Limb (tissue), 2 donors: ENCODE data around the gene PRELID2.
"Not testable (repeated sequence)": the region's sequence is repeated elsewhere in the genome, so short reads cannot be mapped to it uniquely, and the experiment has no call there.

Experiments used
- DNase-seq, 2 donors: peaks; one replicate each; pipeline ENCODE4 v3.0.0-alpha.2; 2016; ENCODE audit errors: extremely low spot score in 2 of 2

PRELID2 gene

GRCh38 chr5:145798503-145798902, 36.6 kb downstream of the PRELID2 start:
- not testable (repeated sequence) for DNase-seq

- no peak for DNase-seq
Measured at GRCh38 chr5:145797336-145797735, 37.8 kb downstream of the PRELID2 start.

GRCh38 chr5:145796318-145796717, 38.8 kb downstream of the PRELID2 start:
- no peak for DNase-seq

GRCh38 chr5:145793574-145793973, 41.6 kb downstream of the PRELID2 start:
- DNase-seq: no peak

GRCh38 chr5:145792840-145793239, 42.3 kb downstream of the PRELID2 start:
- DNase-seq: no peak

GRCh38 chr5:145791866-145792265, 43.3 kb downstream of the PRELID2 start:
- no peak for DNase-seq

GRCh38 chr5:145787996-145788395, 47.1 kb downstream of the PRELID2 start:
- DNase-seq: no peak

- no peak for DNase-seq
Measured at GRCh38 chr5:145787507-145787906, 47.6 kb downstream of the PRELID2 start.

- DNase-seq: no peak
Measured at GRCh38 chr5:145787001-145787400, 48.1 kb downstream of the PRELID2 start.

GRCh38 chr5:145780982-145781381, 54.2 kb downstream of the PRELID2 start:
- no peak for DNase-seq

GRCh38 chr5:145778144-145778900, 56.8 kb downstream of the PRELID2 start:
- DNase-seq: no peak

GRCh38 chr5:145777445-145778063, 57.6 kb downstream of the PRELID2 start:
- DNase-seq: no peak

GRCh38 chr5:145776886-145777285, 58.3 kb downstream of the PRELID2 start:
- DNase-seq: no peak

- no peak for DNase-seq
Measured at GRCh38 chr5:145775893-145776444, 59.2 kb downstream of the PRELID2 start.

GRCh38 chr5:145775411-145775810, 59.7 kb downstream of the PRELID2 start:
- DNase-seq: no peak

- DNase-seq: no peak
Measured at GRCh38 chr5:145774442-145774841, 60.7 kb downstream of the PRELID2 start.

GRCh38 chr5:145772466-145772865, 62.7 kb downstream of the PRELID2 start:
- DNase-seq: no peak

- no peak for DNase-seq
Measured at GRCh38 chr5:145768863-145769262, 66.3 kb downstream of the PRELID2 start.

GRCh38 chr5:145764325-145764724, 70.8 kb downstream of the PRELID2 start:
- no peak for DNase-seq

- DNase-seq: no peak
Measured at GRCh38 chr5:145762833-145763232, 72.3 kb downstream of the PRELID2 start.

GRCh38 chr5:145761254-145761653, 73.9 kb downstream of the PRELID2 start:
- DNase-seq: no peak

GRCh38 chr5:145760660-145761059, 74.5 kb downstream of the PRELID2 start:
- DNase-seq: no peak

- no peak for DNase-seq
Measured at GRCh38 chr5:145752947-145753346, 82.2 kb downstream of the PRELID2 start.
